Erythroblast (primary cell): ENCODE measurements around the gene KIFC3.

ENCODE experiments used
- GATA1 ChIP-seq: IDR thresholded peaks from 2 replicates; pipeline ENCODE4 v1.6.1; 2011; ENCODE audit warnings: low read depth, mild to moderate bottlenecking, control low read depth, low read length, moderate library complexity
- POLR2A ChIP-seq: IDR thresholded peaks from 2 replicates; pipeline ENCODE4 v1.6.1; 2011; ENCODE audit warnings: mild to moderate bottlenecking, low read length

GRCh38 chr16:57814896-57815295, 12.6 kb upstream of the KIFC3 start:
- TF ChIP-seq POLR2A (no peak), GATA1 (no peak)
